Lower leg skin (tissue), 4 donors: ENCODE data around the gene ARHGAP25. TPM values are rescaled to one million over a fixed set of nuclear protein-coding genes. Genes with fewer than 3 reads are reported as not detected.
A peak's percentile ranks its signal among the peaks of the same experiment; 100 is the strongest.

Source experiments
- DNase-seq, 2 donors: peaks; one replicate each; pipeline ENCODE4 v3.0.0-alpha.2; 2019; ENCODE audit warnings: low spot score in 2 of 2
- H3K4me3 ChIP-seq: fragments of 200-600 bp; sonication (generic); 2 replicates; pipeline ENCODE4 v1.5.1; 2017; ENCODE audit warnings: mild to moderate bottlenecking, low read depth; ENCODE audit not compliant: poor library complexity, severe bottlenecking
- CTCF ChIP-seq, 3 donors: fragments of 450-650 bp; IDR thresholded peaks; one replicate each; pipeline ENCODE4 v1.5.1; 2016; ENCODE audit warnings: antibody characterized with exemption in 3 of 3, mild to moderate bottlenecking in 3 of 3, moderate library complexity in 2 of 3
- POLR2A ChIP-seq, 2 donors: fragments of 450-650 bp; IDR thresholded peaks; one replicate each; pipeline ENCODE4 v1.6.1; 2016 to 2017; ENCODE audit warnings: antibody characterized with exemption in 2 of 2, mild to moderate bottlenecking in 1 of 2, moderate library complexity in 1 of 2
- WGBS, 2 donors: methylation state at CpG; one replicate each; pipeline ENCODE4 v1.1.5; 2018; 5-methylcytosine and 5-hydroxymethylcytosine counted together
- intact Hi-C: fragments of 100-400 bp; cut with DNase I; formaldehyde crosslinking; loops from one replicate; pipeline ENCODE4 v1.15.0; 2023; ENCODE audit warnings: low total_unique reads
- total RNA-seq, 4 donors: library from RNA; depleted of rRNA; stranded (reverse); fragments of >200 nt; gene quantifications; one replicate each; pipeline ENCODE4 v1.1.0, GENCODE V29; 2016

ARHGAP25 gene
- total RNA-seq, 4 donors from 2014 or later = 3.3 to 9.6 (median 4.9) TPM

- DNase-seq = no peak
- intact Hi-C loops = loop anchor here (10.0 kb wide), 1 partner anchor 184 kb away; no protein-coding TSS in a partner anchor
- H3K4me3 ChIP-seq = no peak overlapping the region
- WGBS, 2 donors = 45 to 58% methylated on average over 3 of the region's 3 CpGs
- no peak for TF ChIP-seq CTCF (IDR thresholded peaks at IDR 0.05)
- no peak for TF ChIP-seq POLR2A (IDR thresholded peaks at IDR 0.05)
These were observed 6.6 kb downstream of the ARHGAP25 start for GRCh38 chr2:68741238-68741637.

- intact Hi-C loops = loop anchor here (10.0 kb wide), 1 partner anchor 183 kb away; no protein-coding TSS in a partner anchor
- H3K4me3 ChIP-seq = no peak overlapping the region
- TF ChIP-seq POLR2A (IDR thresholded peaks at IDR 0.05) (no peak), CTCF (IDR thresholded peaks at IDR 0.05) (no peak)
- WGBS, 2 donors = 82 to 84% methylated on average over 5 of the region's 5 CpGs
- DNase-seq = peak in 1 of 2 donors; percentile 80
These were observed 7.2 kb downstream of the ARHGAP25 start for GRCh38 chr2:68741805-68742306.

- peak; percentile 2 to 59 for DNase-seq
- H3K4me3 ChIP-seq = no peak overlapping the region
- intact Hi-C loops = loop anchor here (10.0 kb wide), 1 partner anchor 182 kb away; no protein-coding TSS in a partner anchor
- TF ChIP-seq POLR2A (IDR thresholded peaks at IDR 0.05) (no peak), CTCF (IDR thresholded peaks at IDR 0.05) (no peak)
- 71 to 85% methylated on average over 1 of the region's 1 CpG for WGBS, 2 donors
These were observed 8.2 kb downstream of the ARHGAP25 start for GRCh38 chr2:68742626-68743415.

GRCh38 chr2:68743531-68743930 lies 8.9 kb downstream of the ARHGAP25 start:
- DNase-seq = peak; percentile 2 to 32
- intact Hi-C loops = loop anchor here (10.0 kb wide), 1 partner anchor 181 kb away; no protein-coding TSS in a partner anchor
- 66 to 80% methylated on average over 3 of the region's 3 CpGs for WGBS, 2 donors
- TF ChIP-seq CTCF (IDR thresholded peaks at IDR 0.05) (no peak), POLR2A (IDR thresholded peaks at IDR 0.05) (no peak)
- no peak overlapping the region for H3K4me3 ChIP-seq

- intact Hi-C loops = loop anchor here (10.0 kb wide), 1 partner anchor 180 kb away; no protein-coding TSS in a partner anchor
- TF ChIP-seq CTCF (IDR thresholded peaks at IDR 0.05) (no peak), POLR2A (IDR thresholded peaks at IDR 0.05) (no peak)
- H3K4me3 ChIP-seq = no peak overlapping the region
- WGBS, 2 donors = 66 to 68% methylated on average over 4 of the region's 4 CpGs
- DNase-seq = peak in 1 of 2 donors; percentile 12
These were observed 9.8 kb downstream of the ARHGAP25 start for GRCh38 chr2:68744366-68744912.
